Effector CD4-positive, alpha-beta T cell (primary cell): Measurements from ENCODE around the gene CNIH3.

ENCODE experiments used
- DNase-seq: peaks from one replicate; pipeline ENCODE4 v3.0.0-alpha.2; 2020

CNIH3 gene

GRCh38 chr1:224749916-224750315 is 133.8 kb downstream of the CNIH3 start:
- no peak for DNase-seq

DNA sequence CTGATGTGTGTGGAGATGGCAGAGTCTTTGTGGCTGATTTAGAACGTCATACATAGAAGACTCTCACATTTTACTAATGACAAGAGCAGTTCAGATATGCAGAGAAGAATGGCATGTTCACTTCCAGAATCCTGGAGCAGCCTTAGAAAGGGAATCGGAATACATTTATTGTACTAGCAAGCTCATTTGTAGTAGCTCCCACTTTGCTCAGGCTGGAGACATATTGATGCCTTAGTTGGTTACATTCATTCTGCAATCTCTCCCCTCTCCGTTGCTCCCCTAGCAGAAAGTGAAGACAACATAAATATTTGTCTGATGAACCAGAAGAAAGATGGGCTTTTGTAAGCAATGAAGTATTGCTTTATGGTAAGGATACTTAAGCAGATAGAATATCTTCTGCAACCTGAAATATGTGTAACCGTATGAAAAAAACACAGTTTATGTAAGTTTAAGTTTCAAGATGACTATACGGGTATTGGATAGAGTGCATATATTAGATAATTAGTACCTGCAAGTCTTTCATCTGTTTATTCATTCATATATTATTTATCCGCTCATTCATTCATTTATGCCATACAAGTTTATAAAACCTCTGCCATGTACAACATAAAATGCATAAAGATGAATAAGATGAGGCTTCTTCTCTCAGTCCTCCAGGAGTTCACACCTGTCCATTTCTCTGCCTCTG is 135.7 kb downstream of the CNIH3 start:
- no peak for DNase-seq

- DNase-seq: no peak
Observed at GRCh38 chr1:224753491-224753890, 137.4 kb downstream of the CNIH3 start.

GRCh38 chr1:224755586-224755985 is 139.5 kb downstream of the CNIH3 start:
- no peak for DNase-seq

GRCh38 chr1:224757508-224757907 is 141.4 kb downstream of the CNIH3 start:
- no peak for DNase-seq

DNA sequence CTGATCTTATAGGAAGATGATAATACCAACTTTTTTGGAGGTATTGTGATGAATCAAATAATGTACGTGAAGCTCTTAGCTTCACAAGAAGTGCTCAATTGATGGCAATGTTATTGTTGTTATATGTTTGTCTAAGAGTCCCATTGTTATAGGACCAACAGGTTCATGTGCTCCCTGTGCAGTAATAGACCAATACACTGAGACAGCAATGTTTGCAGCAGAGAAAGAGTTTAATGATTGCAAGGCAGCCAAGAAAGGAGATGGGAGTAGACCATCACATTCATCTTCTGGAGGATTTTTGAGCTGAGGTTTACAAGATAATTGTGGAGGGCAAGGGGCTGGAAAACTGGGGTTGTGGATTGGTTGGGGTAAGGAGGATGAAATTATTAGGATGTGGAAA is 143.0 kb downstream of the CNIH3 start:
- no peak for DNase-seq

- no peak for DNase-seq
Observed at GRCh38 chr1:224759681-224760091, 143.6 kb downstream of the CNIH3 start.

GRCh38 chr1:224760163-224760562 is 144.0 kb downstream of the CNIH3 start:
- no peak for DNase-seq

- no peak for DNase-seq
Observed at GRCh38 chr1:224761245-224761644, 145.1 kb downstream of the CNIH3 start.

GRCh38 chr1:224762046-224762445 is 145.9 kb downstream of the CNIH3 start:
- no peak for DNase-seq

DNA sequence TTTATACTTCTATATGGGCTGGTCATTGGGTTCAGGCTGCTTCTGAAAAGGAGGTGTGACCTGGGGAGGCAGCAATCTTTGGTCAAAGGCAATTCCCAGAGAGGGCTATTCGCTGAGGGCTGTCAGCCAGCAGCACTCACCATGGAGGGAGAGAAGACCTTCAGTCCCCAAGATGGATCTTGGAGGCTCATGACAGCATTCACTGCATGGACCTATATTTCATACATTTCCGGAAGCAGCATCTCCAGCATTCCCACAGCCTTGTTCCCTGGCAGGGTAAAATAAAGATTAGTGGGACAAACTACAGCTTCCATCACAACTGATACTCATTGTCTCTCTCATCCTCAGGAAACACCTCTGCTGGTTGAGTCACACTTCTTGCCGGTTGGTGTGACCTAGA is 146.6 kb downstream of the CNIH3 start:
- DNase-seq: no peak

DNA sequence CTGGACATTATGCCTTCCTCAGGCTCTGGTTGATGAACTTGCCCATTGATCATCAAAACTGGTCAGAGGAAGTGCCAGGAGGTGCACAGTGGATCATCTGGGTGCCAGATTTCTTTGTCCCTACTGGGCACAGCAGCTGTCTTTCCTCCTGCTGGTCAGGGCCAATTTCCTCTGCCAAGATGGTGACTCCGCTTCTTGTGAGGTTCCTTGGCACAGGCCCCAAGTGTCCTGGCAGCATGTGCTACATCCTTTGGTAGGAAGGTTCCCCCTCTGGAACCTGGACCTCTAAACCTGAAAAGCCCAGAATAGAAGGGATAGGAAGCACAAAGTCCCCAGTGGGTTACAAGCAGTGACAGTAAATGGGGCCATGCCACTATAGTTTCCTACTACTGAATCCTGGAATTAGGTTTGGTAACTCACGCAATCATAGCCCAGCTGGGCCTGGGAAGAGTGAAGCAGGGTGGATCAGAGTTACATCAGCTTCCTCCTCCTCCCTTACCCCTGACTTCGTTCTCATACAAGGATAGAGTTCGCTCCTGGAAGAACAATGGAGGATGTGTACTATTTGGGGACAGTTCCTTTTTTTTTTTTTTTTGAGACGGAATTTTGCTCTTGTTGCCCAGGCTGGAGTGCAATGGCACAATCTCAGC is 147.1 kb downstream of the CNIH3 start:
- no peak for DNase-seq

DNA sequence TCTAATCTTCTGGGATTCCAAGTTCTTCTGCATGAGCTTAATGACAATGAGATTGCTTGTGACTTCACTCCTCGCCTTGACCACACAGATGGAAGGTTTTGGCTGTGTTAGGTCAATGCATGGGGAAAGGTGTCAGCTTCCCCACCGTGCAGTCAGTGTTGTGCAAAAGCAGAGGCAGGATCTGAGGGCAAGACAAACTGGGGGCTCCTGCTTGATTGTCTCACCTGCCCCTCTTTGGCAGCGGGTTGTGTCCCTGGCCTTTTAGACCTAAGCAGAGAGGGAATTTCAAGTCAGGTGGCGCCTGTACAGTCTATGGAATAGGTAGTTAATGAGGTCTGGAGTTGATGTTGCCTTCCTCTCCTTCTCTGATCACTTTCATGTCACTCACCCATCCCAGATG is 150.1 kb downstream of the CNIH3 start:
- no peak for DNase-seq

DNA sequence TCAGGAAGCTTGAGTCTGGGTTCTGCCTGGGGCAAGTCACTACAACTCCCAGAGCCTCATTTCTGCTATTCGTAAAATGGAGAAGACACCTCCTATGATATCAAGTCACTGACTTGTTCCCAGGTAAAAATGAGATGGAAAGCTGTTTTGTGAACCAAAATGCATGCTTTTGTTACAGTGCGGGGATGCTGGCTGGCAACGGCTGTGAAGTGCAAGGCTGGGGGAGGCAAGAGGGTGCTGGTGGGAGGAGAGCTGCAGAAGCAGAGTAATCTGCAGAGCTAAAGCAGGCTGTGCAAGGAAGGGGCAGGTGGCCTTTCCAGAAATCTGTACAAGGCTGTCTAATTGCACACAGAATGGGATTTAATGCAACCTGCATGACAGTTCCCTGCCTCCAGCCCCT is 150.9 kb downstream of the CNIH3 start:
- DNase-seq: no peak

DNA sequence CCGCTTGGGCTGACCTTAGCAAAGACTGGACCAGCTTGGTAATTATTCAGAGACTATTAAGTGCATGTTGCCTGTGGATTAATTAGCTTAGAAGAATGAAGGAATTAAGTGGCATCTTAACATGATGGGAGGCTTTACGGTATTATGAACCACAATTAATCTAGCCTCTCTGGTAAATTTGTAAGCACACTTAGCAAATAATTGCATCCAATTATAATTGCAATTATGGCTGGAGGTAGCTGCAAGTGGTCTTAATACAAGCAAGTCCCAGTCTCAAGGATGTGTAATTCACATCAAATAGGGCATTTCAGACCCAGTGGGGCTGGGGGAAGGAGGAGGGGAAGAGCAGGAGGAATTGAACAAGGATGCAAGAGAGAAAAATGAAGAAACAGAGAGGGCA is 151.6 kb downstream of the CNIH3 start:
- DNase-seq: no peak

- no peak for DNase-seq
Observed at GRCh38 chr1:224768971-224769370, 152.9 kb downstream of the CNIH3 start.

DNA sequence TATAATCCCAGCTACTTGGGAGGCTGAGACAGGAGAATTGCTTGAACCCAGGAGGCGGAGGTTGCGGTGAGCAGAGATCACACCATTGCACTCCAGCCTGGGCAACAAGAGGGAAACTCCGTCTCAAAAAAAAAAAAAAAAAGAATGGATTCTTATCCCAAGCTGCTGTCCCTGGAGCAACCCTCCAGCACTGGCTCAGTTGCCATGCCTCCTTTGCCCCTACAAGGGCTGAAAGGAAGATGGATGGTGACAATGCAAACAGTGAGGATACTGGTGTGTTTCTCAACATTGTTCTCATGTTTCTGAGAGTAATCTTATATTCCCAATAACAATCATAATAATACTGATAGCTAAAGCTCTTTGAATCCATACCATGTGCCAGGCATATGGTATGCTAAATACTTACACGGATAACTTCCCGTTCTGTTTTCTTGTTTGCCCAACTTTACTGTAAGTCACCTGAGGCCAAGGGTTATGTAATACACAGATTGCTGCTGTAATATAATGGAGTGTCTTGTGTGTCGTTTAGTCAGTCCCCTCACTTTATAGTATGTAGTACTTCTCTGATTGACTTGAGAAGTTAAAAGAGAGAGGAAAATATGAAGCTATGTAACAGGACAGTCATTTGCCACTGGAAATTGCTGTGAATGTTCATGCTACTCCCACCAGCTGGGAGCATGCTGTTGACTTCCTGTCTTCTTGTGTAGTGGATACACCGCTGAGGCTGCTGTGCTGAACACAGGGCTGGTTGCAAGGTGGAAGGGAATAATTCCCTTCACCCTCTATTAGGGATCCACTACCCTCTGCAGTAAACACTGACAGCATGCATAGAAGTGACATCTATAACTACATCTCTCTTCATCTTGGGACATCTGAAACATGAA is 153.6 kb downstream of the CNIH3 start:
- no peak for DNase-seq

DNA sequence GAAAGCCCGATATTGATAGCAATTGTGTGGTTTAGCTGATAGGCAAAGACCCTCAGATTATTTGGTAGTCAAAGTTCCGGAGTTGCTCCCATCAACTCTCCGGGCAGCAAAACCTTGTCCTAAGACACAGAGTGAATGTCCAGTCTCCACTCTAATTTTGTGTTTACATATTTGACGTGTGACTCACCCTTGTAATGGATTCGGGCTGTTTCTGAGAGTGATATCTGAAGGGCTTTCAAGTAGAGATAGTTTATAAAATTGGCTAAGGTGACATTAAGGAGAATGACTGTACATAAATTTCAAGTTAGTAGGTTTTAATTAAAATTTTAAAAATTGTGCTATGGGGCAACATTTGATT is 154.2 kb downstream of the CNIH3 start:
- no peak for DNase-seq

- DNase-seq: no peak
Observed at GRCh38 chr1:224773646-224774045, 157.5 kb downstream of the CNIH3 start.

DNA sequence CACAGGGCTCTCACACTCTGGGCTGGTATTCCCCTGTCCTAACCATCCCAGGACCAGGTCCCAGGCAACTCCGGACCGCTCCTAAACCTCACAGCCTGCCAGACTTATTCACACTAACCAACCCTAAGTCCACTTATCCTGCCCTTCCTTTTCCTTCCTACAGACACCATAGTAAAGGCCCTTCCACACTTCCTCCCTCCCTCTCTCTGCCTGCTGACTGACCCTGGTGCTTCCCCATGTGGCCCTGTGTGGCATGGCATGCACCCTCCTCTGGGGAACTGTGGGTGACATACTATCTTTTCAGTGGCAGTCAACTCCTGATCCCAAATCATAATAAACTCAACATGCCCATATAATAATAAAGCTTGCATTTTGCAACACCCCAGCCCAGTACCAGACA is 158.3 kb downstream of the CNIH3 start:
- no peak for DNase-seq

DNA sequence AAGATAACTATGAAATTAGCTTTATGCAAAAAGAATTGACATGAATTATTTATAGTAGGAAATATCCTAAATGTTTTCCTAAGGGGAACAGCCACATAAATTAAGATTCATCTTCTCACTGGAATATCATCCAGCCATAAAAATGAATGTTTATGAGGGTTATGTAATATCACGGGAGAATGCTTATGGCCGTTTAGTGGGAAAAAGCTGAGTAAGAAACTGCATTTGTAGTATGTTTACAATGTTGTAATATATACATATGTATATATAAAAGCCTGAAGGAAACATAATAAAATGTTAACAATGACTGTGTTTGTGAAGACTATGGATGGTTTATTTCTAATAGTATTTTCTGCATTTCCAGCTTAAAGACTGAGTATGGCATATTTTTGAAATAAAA is 161.1 kb downstream of the CNIH3 start:
- no peak for DNase-seq

DNA sequence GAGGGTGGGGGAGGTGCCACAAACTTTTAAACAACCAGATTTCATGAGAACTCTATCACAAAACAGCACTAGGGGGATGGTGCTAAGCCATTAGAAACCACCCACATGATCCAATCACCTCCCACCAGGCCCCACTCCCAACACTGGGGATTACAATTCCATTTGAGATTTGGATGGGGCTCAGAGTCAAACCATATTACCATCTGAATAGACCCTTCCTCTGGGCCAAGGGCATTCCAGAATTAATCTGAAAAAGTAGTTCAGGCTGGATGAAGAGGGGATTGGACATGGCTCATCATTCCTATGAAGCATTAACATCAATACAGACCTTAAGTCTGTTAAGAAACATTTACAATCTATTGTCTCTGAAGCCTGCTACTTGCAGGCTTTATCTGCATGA is 163.4 kb downstream of the CNIH3 start:
- no peak for DNase-seq

- no peak for DNase-seq
Observed at GRCh38 chr1:224780736-224781135, 164.6 kb downstream of the CNIH3 start.

- DNase-seq: no peak
Observed at GRCh38 chr1:224781800-224782199, 165.7 kb downstream of the CNIH3 start.
